Measurements from ENCODE around the gene DCAF16.

The DCAF16 gene

GRCh38 chr4:17785858-17786257 lies 24.7 kb downstream of the DCAF16 start:
- no peak for TF ChIP-seq CTCF (IDR thresholded peaks at IDR 0.05; ENCODE audit: extremely low read depth, missing control alignments)
- no peak for DNase-seq (ENCODE audit: low spot score)

GRCh38 chr4:17781300-17782287 lies 29.0 kb downstream of the DCAF16 start, which contains the start of gene FAM184B:
Gene FAM184B, minus strand, starts transcription at chr4:17781621. Its CDS starts 322 bp downstream, at chr4:17781299.
- DNase-seq (ENCODE audit: low spot score), result no peak
- TF ChIP-seq CTCF (IDR thresholded peaks at IDR 0.05; ENCODE audit: extremely low read depth, missing control alignments), result no peak

- no peak for DNase-seq (ENCODE audit: low spot score)
- no peak for TF ChIP-seq CTCF (IDR thresholded peaks at IDR 0.05; ENCODE audit: extremely low read depth, missing control alignments)
Observed at GRCh38 chr4:17780501-17781299, 29.9 kb downstream of the DCAF16 start.

GRCh38 chr4:17778431-17778830 lies 32.1 kb downstream of the DCAF16 start:
- no peak for DNase-seq (ENCODE audit: low spot score)

GRCh38 chr4:17773135-17773698 lies 37.3 kb downstream of the DCAF16 start:
- no peak for TF ChIP-seq CTCF (IDR thresholded peaks at IDR 0.05; ENCODE audit: extremely low read depth, missing control alignments)
- DNase-seq (ENCODE audit: low spot score), result no peak

More at GRCh38 chr4:17778431-17778830, 32.1 kb downstream of the DCAF16 start:
- no peak for TF ChIP-seq CTCF (IDR thresholded peaks at IDR 0.05; ENCODE audit: extremely low read depth, missing control alignments)

GRCh38 chr4:17771284-17771908 lies 39.2 kb downstream of the DCAF16 start:
- no peak for TF ChIP-seq CTCF (IDR thresholded peaks at IDR 0.05; ENCODE audit: extremely low read depth, missing control alignments)
- no peak for DNase-seq (ENCODE audit: low spot score)
